ENCODE data around the gene FBXW2.
A peak's percentile ranks its signal among the peaks of the same experiment; 100 is the strongest.

Gene FBXW2

DNA sequence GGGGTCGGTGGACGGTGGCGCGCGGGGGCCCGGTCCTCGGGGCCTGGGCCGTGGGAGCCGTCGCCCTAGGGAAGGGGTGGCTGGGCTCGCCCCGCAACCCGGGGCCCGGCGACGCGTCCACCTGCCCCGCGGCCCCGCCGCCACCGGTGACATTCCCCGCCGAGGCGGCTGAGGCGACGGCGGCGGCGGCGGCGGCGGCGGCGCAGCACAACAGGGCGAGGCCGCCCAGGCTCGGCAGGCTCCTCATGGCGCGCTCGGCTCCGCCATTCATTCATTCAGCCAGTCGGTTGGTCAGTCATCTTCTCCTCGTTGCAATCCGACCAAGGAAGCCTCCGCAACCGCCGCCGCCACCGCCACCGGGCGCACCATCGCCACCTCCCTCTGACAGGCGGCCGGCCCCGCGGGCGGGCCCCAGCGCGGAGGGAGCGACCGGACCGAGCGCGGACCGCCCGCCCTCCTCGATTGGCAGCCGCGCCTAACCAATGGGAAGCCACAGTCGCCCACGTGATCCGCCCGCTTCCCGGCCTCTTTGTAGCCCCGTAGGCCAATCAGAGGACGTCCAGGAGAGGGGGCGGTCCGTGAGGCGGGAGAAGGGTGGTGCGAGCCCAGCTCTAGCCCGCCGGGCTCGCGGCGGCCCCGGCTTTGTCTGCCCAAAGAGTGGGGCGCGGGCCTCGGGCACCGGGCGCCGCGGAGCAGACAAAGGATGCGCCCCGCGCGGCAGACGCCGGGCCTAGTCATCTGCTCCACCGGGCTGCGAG is 78.9 kb downstream of the FBXW2 start, which contains the start of gene MEGF9:
MEGF9 (minus strand) TSS at position 383 of the 758 bp plus-strand sequence; CDS start at position 271, 112 bp downstream.
- peak; percentile 97 for DNase-seq (ENCODE audit: low spot score)

DNA sequence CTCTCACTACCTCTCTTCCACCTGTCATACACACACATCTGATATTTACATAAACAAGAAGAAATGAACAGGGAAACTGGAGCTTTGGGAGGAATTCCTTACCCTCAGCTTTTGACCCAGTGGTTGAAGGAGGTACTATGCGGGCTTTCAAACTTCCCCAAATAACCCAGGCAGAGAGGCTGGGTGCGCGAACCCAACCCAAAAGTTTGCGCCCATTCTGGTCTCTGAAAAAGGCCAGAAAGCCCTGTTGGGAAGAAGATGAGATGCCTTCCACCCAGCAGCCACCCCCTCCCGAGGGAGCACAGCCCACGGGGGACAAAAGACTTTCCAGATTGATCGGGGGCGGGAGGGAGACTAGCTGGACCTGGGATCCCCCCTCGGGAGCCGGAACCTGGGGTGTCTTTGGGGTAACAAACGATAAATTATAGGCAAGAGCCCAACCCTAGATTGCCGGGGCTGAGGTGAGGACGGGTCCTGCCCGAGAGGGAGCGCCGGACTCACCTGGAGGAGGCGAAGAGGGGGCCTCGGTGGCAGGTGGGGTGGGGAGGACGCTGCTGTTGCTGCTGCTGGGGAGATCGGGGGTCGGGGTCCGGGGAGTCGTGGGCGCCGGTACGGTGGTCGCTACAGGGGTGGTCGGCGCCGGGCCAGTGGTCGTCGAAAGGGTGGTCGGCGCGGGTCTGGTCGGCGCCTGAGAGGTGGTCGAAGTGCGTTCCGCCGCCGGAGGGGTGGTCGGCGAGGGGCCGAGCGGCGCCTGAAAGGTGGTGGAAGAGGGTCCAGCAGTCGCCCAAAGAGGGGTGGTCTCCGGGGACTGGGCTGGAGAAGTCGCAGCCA is 79.7 kb downstream of the FBXW2 start:
- DNase-seq (ENCODE audit: low spot score): no peak

DNA sequence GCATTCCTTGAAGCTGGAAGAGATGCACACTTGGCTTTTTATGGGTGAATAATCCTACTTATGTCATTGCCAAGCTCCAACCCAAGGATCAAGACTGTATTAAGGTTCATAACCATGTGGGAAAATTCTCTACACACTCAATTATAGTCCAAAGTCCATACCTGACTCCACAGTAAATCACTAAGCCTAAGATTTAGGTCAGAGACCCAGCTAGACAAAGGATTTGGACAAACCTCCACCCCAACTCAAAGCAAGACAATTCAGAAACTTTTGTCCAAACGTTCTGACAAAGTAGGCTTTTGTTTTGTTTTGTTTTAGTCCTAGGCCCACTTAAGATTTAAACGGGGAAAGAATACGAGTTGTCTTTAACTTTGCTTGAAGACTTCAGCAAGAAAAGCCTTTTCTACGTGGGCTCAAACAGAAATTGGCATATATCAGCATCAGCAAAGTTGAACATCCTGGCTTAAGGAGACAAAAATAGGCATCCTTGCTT is 80.6 kb downstream of the FBXW2 start:
- no peak for DNase-seq (ENCODE audit: low spot score)

DNA sequence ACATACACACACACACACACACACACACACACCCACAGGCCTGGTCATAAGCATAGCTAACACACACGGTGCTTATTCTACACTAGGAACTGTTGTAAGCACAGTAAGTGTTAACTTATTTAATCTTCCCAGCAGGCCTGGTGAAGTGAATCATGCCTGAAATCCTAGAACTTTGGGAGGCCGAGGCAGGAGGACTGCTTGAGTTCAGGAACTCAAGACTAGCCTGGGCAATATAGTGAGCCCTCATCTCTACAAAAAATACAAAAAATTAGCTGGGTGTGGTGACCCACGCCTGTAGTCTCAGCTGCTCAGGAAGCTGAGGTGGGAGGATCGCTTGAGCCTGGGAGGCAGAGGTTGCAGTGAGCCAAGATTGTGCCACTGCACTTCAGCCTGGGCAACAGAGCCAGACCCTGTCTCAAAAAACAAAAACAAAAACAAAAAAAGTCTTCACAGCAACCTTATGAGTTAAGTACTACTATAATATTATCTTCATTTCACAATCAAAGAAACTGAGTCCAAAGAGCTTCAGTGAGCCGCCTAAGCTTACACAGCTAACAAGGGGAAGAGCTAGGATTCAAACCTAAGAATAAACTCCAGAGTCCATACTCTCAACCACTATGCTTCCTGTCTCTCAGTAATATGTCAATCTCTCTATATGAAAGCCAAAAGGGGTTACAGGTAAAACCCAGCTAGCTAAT is 81.2 kb downstream of the FBXW2 start:
- no peak for DNase-seq (ENCODE audit: low spot score)

DNA sequence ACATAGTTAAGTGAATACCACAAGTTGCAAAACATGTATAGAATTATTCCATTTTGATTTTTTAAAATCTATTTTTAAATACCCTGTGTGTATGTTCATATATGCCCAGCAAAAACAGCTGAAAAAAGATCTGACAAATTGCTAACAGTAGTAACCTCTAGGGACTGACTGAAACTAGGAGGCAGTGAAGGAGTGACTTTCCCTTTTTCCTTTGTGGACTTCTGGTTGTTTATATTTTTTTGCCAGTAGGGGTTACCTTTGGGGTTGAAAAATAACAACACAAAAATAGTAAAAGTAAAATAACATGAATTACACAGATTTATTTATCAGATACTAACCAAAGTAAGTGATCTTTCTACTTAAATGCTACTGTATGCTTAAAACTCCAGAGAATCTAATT is 81.9 kb downstream of the FBXW2 start:
- no peak for DNase-seq (ENCODE audit: low spot score)

DNA sequence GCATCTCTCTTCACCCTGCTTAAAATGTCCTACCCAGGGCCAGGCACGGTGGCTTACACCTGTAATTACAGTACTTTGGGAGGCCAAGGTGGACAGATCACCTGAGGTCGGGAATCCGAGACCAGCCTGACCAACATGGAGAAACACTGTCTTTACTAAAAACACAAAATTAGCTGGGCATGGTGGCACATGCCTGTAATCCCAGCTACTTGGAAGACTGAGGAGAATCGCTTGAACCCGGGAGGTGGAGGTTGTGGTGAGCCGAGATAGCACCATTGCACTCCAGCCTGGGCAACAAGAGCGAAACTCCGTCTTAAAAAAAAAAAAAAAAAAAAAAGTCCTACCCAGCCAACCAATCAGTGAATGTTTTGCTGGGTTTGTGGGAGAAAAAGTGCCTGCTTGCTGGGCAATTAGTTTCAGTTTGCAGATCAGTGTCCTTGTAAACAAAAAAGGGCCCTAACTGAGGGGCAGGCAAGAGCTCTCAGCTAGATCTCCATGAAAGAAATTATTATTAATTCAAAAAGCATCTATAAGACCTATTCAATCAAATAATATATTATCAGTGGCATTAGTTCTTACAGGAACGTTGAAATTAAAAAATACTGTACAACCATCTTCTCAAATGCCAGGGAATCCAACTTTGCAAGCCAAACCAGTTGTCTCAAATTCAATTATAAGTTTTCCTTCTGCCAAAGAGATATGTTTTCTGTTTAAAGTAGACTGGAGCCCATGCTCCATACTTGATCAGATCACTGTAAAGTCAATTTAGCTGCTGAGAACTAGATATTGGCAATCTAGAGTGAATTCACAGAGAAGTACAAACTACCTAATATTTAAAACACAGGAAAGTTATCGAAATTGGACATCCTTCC is 82.9 kb downstream of the FBXW2 start:
- peak; percentile 78 for DNase-seq (ENCODE audit: low spot score)

DNA sequence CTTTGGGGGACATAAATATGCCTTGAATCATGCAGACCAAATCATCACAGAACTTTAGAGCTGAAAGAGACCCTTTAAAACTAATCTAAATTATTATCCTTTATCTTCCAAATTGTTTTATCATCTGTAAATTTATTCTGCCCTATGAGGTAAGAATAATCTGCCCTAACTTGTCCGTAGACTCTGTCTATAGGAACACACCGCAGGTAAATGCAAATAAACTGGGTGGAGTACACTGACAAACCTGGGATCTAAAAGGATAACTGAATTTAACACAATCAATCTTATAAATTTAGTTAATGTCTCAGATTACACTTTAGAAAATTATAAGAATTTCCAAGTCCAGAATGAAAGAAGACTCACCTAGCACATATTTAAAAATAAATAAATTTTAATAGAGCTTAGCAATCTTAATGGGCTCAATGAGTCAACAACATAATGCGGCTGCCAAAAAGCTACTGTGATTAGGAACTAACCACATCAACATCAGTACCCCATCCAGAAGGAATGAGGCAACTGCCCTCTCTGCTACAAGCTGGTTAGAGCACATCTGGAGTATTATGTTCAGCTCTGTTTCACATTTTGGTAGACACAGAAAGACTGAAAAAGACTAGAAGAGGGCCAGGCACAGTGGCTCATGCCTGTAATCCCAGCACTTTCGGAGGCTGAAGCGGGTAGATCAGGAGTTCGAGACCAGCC is 84.5 kb downstream of the FBXW2 start:
- no peak for DNase-seq (ENCODE audit: low spot score)

DNA sequence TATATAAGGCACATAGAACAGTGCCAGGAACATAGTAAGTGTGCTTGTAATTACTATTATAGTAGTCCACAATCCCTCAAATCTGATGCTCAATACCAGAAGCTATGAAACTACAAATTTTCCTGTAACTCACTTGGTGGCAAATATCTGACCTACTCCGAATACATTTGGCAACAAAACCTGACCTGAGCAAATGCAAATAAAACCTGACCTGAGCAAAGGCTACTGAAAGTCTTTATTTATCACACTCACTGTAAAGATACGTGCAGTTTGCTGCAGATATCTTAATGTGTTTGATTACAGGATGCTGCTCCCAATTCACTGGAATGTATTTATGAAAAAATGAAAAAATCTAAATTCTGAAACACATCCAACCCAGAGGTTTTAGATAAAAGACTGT is 86.0 kb downstream of the FBXW2 start:
- no peak for DNase-seq (ENCODE audit: low spot score)
